Fibroblast of skin of back (primary cell): ENCODE results near the gene TUBE1. TPM values are rescaled to one million over a fixed set of nuclear protein-coding genes. Genes with fewer than 3 reads are reported as not detected.
"Not testable (repeated sequence)": the region's sequence is repeated elsewhere in the genome, so short reads cannot be mapped to it uniquely, and the experiment has no call there.

ENCODE experiments used
- DNase-seq: peaks from one replicate; pipeline ENCODE4 v3.0.0-alpha.2; 2013
- polyA plus RNA-seq, 2 experiments: library from polyadenylated mRNA; unstranded; fragments of 120-200 nt; gene quantifications; one replicate each; pipeline ENCODE4 v1.2.1, GENCODE V29; 2013; ENCODE audit not compliant: insufficient read length in 2 of 2

The TUBE1 gene, protein sequence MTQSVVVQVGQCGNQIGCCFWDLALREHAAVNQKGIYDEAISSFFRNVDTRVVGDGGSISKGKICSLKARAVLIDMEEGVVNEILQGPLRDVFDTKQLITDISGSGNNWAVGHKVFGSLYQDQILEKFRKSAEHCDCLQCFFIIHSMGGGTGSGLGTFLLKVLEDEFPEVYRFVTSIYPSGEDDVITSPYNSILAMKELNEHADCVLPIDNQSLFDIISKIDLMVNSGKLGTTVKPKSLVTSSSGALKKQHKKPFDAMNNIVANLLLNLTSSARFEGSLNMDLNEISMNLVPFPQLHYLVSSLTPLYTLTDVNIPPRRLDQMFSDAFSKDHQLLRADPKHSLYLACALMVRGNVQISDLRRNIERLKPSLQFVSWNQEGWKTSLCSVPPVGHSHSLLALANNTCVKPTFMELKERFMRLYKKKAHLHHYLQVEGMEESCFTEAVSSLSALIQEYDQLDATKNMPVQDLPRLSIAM
- 20.4 TPM for polyA plus RNA-seq (2013, experiment 1 of 2; ENCODE audit: insufficient read length)
- polyA plus RNA-seq (2013, experiment 2 of 2; ENCODE audit: insufficient read length) = 12.7 TPM

GRCh38 chr6:112087136-112087911, at the start of gene TUBE1, which contains the start of gene FAM229B:
TSS of gene TUBE1 (minus strand) at chr6:112087482. CDS start at chr6:112087434, 48 bp downstream.
TSS of gene FAM229B (plus strand) at chr6:112087591. CDS start at chr6:112099284, 11,693 bp downstream.
- DNase-seq = peak; percentile 98

DNA sequence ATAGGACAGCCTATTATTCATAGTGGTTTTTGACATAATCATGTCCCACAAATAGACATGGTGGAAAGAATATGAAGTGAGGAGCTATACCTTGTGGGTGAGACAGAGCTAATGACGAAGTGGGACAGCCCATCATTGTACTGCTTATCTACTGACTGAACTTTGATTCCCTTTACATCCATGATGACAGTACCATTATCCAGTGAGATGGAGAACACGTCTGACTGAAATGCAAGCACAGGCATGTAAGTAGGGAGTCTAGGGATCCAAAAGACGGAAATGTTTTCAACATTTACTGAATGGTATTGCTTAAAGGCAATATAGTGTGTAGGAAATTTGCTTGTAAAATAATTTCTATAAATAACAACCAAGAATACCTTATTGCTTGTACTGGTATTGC, 43.6 kb upstream of the TUBE1 start:
- DNase-seq = no peak

- no peak for DNase-seq
Measured at GRCh38 chr6:112128208-112128607, 40.9 kb upstream of the TUBE1 start.

GRCh38 chr6:112123982-112124381, 36.7 kb upstream of the TUBE1 start:
- no peak for DNase-seq

GRCh38 chr6:112122756-112123155, 35.5 kb upstream of the TUBE1 start:
- no peak for DNase-seq

GRCh38 chr6:112118034-112118433, 30.8 kb upstream of the TUBE1 start:
- no peak for DNase-seq

DNA sequence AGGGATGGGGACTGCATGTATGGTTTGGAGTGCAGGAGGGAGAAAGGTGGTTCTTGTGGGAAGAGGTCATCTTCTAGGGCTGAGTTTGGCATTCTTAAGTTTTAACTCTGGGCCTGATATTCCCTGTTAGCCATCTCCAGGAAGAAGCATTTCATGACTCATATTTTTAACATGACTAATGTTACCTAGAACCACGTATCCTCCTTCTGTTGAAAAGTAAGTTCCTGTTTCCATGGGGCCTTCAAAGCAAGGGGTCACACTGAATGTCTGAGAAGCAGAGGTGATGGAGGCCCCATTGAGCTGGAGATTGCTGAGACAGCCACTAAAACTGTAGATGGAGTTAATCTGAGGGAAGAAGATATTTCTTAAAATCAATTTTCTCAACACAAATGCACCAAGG, 30.3 kb upstream of the TUBE1 start:
- peak; percentile 21 for DNase-seq

GRCh38 chr6:112116221-112116620, 28.9 kb upstream of the TUBE1 start:
- DNase-seq = no peak

- no peak for DNase-seq
Measured at GRCh38 chr6:112114577-112115223, 27.4 kb upstream of the TUBE1 start.

- no peak for DNase-seq
Measured at GRCh38 chr6:112113918-112114317, 26.6 kb upstream of the TUBE1 start.

- DNase-seq = no peak
Measured at GRCh38 chr6:112113431-112113830, 26.1 kb upstream of the TUBE1 start.

DNA sequence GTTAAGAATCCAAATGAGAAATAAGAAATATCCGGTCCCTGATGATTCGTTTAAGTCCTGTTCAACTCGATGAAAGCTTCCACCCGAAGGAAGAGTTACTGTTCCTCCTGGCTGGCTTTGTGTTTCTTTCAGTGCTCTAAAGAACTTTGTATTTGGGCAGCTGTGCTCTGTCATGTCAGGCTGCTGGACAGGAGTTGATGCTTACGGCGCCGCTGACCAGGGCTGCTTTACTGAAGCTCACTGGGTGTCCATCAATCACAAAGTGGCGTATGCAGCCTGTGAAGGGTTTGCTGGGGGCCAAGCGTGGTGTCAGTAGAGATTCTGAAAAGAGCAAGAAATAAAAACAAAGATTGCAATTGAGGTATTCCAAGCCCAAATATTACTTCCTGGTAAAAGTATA, 22.0 kb upstream of the TUBE1 start:
- no peak for DNase-seq

- DNase-seq = no peak
Measured at GRCh38 chr6:112106562-112106961, 19.3 kb upstream of the TUBE1 start.

DNA sequence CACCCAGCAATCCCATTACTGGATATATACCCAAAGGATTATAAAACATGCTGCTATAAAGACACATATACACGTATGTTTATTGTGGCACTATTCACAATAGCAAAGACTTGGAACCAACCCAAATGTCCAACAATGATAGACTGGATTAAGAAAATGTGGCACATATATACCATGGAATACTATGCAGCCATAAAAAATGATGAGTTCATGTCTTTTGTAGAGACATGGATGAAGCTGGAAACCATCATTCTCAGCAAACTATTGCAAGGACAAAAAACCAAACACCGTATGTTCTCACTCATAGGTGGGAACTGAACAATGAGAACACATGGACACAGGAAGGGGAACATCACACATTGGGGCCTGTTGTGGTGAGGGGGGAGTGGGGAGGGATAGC, 18.7 kb upstream of the TUBE1 start:
- DNase-seq = not testable (repeated sequence)

DNA sequence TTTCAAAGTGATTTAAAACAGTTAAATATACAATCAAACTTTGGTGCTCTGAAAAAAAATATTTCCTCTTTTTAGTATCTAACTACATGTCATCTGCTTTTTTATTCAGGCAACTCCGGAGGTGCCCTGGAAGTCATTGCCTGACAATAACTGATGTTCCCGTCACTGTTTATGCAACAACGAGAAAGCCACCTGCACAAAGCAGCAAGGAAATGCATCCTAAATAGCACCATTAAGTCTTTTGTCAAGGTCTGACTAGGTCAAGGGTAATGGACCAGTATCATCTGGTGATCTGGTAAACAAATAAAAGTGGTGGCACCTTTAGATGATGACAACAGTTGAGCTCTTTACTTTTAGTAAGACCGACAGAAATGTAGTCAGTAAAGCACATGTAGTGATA, 13.3 kb upstream of the TUBE1 start:
- DNase-seq = no peak

DNA sequence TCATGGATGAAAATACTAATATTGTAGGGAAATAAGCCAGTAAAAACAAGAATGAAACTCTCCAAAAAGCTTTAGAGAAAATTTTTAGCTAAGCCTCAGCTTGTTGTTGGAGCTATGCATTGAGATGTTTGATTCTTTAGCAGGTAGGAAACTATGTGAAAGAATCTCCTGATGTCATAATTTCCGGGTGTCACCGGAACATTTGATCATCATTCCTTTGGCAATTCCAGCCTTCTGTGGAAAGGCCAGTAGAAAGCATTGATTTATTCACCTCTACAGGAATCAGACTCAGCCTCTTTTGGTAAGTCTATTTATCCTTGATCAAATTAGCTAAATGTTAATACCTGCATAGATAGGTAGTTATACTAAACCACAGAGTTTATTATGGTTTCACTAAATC, 9.6 kb upstream of the TUBE1 start:
- no peak for DNase-seq

DNA sequence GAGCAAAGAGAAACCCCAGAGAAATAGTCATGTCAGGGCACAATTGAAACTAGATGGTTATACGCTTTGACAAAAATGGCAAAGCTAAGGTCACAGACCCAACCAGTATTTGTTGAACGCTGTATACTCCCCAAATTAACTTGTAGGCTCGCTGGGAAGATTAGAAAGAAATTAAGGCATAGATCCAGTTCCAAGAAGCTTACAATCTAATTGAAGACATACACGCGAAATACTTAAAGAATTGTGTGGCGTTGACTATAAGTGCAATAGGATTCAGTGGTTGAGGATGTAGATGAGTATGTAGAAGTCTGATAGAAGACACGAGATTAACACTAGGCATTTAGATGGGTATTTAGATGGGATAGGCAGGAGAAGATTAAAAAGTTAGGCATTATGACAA, 634 bp upstream of the TUBE1 start:
- no peak for DNase-seq

GRCh38 chr6:112086744-112087135, 542 bp downstream of the TUBE1 start:
- peak; percentile 71 for DNase-seq

DNA sequence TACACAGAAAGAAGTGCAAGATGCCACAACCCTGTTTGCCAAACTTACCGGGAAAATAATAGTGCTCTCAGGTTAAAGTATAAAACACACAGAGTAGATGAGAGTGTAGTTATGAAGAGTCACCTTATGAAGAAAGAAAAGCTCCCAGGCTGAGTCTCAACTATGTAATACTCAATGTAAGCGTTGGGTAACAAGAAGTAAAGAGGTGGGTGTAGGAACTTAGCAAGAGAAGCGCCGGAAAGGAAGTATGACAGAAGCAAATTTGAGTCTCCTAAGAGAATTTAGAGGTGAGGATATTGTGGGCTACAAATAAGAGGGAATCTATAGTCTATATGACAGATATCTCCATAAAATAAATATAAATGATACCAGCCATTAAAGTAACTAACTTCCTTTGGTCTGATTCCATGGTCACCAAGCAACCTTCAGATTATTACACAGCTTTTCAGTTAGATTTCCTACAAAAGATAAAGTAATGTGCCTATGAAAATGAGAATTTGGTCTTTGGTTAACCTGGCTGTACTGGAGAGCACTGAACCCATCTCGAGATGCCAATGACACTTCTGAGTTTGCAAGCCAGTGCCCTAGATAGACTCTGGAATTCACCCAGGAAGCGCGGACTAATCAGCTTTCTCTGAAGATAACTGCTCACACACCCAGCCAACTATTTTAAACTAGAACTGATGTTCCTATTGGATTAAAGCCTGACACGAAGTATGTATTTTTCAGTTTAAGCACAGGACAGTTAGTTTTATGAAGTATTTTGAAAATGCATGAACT, 1.8 kb downstream of the TUBE1 start:
- DNase-seq = no peak

GRCh38 chr6:112081569-112081968, 5.7 kb downstream of the TUBE1 start:
- DNase-seq = no peak

DNA sequence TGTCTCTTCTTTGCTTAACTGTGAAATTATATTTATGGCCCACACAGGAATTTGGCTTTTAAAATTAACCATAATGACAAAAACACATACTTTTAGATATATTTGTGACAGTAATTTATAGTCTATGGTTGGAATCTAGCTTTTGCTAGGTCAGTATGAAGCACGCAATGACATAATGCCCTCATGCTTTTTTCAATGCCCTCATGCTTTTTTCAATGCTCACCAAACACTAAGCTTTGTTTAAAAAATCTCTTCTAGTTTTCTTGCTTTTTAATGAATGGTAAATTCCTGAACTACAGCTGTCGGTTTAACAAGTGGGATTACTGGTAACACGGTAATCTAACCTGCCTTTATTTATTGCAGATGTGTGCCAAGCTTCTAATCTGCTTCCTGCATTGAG, 20.7 kb downstream of the TUBE1 start:
- DNase-seq = no peak

GRCh38 chr6:112065426-112065986, 21.8 kb downstream of the TUBE1 start:
- DNase-seq = peak; percentile 6
